GM12873 (cell line): ENCODE measurements around the gene ASAP3.

Experiments
- CTCF ChIP-seq: IDR thresholded peaks from 2 replicates; pipeline ENCODE4 v1.5.1; 2012; ENCODE audit warnings: low read depth, mild to moderate bottlenecking, moderate library complexity, low read length, control low read depth; ENCODE audit not compliant: insufficient read depth; ENCODE audit errors: missing control alignments

ASAP3 gene

GRCh38 chr1:23422241-23422877 lies 61.6 kb downstream of the ASAP3 start:
- no peak for TF ChIP-seq CTCF

- no peak for TF ChIP-seq CTCF
Measured at GRCh38 chr1:23421753-23422240, 62.2 kb downstream of the ASAP3 start.

GRCh38 chr1:23421343-23421742 lies 62.6 kb downstream of the ASAP3 start:
- no peak for TF ChIP-seq CTCF

GRCh38 chr1:23420778-23421177 lies 63.2 kb downstream of the ASAP3 start:
- TF ChIP-seq CTCF: no peak

- no peak for TF ChIP-seq CTCF
Measured at GRCh38 chr1:23419180-23419579, 64.8 kb downstream of the ASAP3 start.

GRCh38 chr1:23417570-23417969 lies 66.4 kb downstream of the ASAP3 start:
- no peak for TF ChIP-seq CTCF

- TF ChIP-seq CTCF: no peak
Measured at GRCh38 chr1:23416964-23417363, 67.0 kb downstream of the ASAP3 start.
